ENCODE results near the gene TMBIM1.
A peak's percentile ranks its signal among the peaks of the same experiment; 100 is the strongest.
"Not testable (repeated sequence)": the region's sequence is repeated elsewhere in the genome, so short reads cannot be mapped to it uniquely, and the experiment has no call there.

The TMBIM1 gene

DNA sequence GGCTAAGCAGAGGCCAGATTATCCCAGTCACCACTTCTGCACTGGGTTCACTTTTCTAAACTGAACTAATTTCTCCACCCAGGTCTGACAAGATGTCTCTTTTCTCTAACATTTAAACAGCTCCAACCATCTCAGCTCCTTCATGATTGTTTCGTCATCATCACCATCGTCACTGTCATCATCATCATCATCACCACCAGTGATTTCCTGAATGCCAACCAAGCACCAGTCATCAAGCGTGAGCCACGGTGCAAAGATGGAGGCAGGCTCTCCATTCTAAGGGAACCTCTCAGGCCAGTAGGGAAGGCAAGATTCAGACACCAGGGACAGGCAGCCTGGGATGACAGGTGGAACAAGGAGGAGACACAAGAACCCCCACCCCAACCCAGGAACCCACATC, 25.5 kb upstream of the TMBIM1 start:
- DNase-seq: no peak

DNA sequence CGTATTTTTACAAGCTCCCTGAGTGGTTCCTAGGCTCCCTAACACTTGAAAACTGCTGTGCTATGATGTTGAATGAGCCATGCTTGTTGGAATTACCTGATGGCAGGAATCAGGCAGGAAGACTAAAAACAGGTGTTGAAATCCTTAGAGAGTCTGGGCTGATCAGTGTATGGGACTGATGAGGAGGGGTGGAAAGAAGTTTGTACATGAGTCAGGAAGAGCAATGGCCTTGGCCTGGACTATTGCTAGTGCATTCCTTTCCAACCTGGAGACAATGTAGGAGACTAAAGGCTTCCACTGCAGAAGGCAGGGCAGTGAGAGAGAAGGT, 25.0 kb upstream of the TMBIM1 start:
- DNase-seq: no peak

DNA sequence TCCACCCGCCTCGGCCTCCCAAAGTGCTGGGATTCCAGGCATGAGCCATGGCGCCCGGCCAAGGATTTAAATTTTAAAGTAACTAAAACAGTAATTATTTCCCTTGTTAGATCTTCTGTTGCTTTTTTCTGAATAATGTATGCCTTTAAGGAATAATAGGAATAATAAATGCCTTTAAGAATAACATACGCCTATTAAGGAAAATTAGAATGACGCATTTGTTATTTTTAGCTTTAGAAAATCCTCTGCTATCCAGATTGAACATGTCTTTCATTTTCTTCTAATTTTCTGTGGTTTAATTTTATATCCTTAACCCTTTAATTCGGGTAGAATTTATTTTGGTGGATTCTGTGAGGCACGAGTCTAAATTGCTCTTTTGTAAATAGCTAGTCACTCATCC, 23.1 kb upstream of the TMBIM1 start:
- DNase-seq: no peak

DNA sequence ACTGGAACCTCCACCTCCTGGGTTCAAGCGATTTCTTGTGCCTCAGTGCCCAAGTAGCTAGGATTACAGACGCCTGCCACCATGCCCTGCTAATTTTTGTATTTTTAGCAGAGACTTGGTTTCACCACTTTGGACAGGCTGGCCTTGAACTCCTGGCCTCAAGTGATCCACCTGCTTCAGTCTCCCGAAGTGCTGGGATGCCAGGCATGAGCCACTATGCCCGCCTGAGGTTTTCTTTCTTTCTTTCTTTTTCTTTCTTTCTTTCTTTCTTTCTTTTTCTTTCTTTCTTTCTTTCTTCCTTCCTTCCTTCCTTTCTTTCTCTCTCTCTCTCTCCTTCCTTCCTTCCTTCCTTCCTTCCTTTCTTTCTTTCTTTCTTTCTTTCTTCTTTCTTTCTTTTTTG, 22.5 kb upstream of the TMBIM1 start:
- DNase-seq: not testable (repeated sequence)

DNA sequence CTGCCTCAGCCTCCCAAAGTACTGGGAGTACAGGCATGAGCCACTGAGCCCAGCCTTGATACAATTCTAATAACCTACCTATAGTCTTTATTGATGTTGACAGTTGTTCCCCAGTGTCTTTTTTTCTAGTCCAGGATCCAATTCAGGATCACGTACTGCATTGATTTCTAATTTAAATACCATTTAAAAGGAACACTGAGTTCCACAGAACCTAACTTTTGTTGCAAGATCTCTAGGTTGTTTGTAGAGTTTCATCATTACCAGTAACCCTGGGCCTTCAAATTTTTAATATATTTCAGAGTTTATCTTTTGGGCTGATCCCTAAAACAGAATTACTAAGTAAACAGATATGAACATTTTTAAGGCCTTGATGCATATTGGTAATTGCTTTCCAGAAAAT, 21.1 kb upstream of the TMBIM1 start:
- DNase-seq: no peak

DNA sequence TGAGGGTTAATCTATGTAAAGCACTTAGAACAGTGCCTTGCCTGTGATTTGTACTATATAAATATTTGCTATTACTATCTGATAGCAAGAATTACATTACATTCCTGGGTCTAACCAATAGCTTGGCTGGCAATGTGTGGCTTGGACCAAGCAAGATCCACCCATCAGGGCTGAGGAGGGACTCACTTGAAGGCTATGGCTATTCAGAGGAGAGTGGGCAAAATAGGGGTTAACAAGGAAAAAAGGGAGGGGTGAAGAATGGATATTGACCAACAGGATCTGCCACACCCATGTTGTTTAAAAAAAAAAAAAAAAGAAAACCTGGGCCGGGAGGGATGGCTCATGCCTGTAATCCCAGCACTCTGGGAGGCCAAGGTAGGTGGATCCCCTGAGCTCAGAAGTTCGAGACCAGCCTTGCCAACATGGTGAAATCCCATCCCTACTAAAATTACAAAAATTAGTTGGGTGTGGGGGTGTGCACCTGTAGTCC, 20.0 kb upstream of the TMBIM1 start:
- DNase-seq: no peak

DNA sequence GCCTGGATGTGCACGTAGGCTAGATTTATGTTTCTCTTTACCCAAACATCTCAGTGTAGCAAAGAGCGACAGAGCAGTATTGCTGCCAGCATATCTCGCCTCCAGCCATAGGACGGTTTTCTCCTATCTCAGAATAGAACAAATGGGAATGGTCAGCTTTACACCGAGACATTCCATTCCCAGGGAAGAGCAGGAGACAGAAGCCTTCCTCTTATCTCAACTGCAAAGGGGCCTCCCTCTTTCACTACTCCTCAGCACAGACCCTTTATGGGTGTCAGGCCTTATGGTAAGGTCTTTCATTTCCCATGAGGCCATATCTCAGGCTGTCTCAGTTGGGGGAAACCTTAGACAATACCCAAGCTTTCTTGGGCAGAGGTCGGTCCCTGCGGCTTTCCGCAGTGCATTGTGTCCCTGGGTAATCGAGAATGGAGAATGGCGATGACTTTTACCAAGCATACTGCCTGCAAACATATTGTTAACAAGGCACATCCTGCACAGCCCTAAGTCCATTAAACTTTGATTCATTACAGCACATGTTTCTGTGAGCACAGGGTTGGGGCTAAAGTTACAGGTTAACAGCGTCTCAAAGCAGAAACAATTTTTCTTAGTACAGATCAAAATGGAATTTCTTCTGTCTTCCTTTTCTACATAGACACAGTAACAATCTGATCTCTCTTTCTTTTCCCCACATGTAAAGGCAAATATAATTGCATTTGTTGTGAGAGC, 19.4 kb upstream of the TMBIM1 start:
- not testable (repeated sequence) for DNase-seq

DNA sequence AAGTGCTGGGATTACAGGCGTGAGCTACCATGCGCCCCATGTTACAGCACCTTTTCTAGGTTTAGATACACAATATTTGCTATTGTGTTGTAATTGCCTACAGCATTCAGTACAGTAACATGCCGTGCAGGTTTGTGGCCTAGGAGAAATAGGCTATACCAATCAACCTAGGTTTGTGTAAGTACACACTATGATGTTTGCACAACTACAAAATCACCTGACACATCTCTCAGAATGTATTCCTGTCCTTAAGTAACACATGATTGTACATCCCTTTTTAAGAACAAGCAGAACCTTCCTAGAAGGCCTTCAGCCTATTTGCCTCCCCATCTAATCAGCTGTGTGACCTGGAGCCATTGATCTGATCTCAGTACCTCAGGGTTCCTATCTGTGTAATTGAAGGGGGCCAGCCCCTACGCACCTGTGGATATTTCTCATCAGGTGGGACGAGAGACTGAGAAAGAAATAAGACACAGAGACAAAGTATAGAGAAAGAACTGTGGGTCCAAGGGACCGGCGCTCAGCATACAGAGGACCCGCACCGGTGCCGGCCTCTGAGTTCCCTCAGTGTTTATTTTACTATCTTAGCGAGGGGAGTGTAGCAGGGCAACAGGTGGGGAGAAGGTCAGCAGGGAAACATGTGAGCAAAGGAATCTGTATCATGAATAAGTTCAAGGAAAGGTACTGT, 18.7 kb upstream of the TMBIM1 start:
- no peak for DNase-seq

DNA sequence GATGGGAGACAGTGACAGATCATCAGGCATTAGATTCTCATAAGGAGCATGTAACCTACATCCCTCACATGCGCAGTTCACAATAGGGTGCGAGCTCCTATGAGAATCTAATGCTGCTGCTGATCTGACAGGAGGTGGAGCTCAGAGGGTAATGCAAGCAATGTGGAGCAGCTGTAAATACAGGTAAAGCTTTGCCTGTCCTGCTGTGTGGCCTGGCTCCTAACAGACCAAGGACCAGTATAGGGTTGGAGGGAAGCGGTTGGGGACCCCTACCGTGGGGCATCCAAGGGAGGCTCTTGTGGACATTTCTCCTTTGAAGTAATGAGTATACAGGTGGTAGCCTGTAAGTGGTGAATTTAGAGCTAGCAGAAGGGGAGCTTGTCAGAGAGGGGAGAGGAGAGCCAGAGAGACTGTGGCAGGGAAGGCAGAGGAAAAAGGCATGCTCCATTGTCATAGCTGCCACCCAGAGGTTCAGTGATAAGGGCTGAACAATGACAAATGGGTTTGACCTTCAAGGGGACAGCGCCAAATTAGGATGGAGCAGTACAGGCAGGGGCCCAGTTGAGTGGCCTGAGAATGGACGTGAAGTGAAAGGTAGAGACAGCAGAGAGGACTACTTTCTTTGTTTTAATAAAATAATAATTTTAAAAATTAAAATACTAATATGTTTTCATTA, 15.2 kb upstream of the TMBIM1 start:
- DNase-seq: no peak

DNA sequence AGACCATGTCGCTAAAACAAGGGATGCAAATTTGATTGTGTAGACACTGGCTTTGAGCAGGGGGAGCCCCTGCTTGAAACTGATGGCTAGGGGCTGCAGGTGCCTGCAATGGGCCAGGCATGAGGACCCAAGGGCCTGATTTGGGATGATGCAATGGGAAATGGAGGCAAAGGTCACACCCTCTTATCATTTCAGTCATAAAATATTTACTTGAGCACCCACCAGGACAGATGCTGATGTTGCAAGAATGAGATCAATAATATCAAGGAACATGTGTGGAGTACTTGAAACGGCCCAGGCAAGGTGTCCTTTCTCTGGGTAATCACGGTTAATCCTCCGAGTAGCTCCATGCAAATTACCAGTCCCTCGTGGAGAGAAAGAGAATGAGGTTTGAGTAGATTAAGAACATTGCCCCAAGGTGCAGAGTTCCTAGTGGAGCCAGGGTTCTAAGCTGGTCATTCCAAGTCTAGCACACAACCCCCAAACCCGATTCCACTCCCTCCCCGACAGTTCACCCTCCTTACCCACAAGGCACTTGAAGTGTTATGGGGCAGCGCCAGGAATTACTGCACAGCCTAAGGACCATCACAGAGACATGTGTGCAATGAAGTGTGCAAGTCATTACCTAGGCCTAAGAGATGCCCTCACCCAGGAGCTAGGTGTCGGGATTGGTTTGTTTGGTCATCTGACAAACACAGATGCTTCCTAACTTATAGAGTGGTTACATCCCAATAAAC, 14.0 kb upstream of the TMBIM1 start:
- DNase-seq: no peak

DNA sequence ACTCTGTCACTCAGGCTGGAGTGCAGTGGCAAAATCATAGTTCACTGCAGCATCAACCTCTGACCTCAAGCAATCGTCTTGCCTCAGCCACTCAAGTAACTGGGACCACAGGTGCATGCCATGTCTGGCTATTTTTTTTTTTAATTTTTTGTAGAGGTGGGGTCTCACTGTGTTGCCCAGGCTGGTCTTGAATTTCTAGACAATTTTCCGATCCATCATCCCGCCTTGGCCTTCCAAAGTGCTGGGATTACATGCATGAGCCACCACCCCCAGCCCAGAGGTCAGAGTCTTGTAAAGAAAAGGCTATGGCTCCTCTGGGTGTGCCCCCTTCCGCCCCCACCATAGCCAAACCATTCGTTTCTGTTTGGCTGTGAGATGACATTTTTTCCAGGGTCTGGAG, 13.1 kb upstream of the TMBIM1 start:
- DNase-seq: no peak

DNA sequence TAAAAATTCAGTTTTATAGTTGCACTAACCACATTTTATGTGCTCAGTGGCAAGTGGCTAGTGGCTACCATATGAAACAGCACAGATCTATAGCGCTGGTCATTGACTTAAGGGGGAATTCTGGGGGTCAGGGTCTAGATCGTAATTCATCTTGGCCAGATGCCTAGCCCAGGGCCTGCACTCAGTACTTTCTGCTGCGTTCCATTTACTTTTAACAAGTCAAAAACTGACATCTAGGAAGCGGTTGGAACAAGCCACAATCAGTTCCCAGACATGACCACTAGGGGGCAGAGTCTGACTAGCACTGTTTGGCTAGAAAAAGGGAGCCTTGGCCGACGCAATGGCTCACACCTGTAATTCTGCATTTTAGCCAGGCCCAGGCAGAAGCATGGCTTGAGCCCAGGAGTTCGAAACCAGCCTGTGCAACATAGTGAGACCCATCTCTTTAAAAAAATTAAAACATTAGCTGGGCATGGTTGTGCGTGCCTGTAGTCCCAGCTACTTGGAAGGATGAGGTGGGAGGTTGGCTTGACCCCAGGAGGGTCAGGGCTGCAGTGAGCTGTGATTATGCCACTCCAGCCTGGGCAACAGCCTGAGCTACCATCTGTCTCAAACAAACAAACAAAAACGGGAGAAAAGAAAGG, 9.0 kb upstream of the TMBIM1 start:
- peak; percentile 92 for DNase-seq

DNA sequence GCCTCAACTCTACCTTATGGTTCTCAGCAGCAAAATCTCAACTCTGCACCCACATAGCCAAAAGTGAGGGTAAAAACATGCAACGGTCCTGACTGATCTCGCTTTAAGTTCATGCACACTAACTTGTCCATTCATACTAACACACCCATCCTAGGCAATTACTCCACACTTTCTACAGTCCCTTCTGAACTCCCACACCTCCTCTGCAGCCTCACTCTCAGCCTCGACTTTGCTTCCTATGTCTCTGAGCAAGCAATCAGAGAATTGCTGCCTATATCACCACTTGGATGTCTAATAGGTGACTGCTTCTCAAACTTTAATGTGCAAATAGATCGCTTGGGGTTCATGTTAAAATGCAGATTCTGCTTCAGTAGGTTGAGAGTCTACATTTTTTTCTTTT, 7.8 kb upstream of the TMBIM1 start:
- DNase-seq: no peak

DNA sequence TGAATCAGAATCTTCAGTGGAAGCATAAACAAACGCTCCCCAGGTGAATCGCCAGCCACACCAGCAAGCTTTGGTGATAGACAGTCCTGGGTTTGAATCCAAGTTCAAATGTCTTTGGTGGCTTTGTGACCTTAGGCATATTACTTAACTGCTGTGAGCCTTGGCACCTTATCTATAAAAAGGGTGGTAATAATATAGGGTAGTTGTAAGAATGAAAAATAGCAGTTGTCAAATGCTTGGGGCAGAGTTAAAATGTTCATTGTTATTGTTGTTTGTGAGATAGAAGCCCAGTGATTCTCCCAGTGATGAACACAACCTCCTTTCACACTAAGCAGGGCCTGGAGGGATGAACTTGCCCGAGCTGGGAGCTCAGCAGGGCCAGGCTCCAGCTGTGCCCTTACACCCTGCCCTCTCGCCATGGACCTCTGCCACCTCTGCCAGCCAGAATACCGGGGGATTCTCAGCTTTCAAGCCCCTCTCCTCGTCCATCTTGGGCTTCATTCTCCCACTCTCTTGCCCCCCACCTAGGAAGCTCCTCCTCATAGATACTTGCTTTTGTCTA, 6.1 kb upstream of the TMBIM1 start:
- DNase-seq: no peak

DNA sequence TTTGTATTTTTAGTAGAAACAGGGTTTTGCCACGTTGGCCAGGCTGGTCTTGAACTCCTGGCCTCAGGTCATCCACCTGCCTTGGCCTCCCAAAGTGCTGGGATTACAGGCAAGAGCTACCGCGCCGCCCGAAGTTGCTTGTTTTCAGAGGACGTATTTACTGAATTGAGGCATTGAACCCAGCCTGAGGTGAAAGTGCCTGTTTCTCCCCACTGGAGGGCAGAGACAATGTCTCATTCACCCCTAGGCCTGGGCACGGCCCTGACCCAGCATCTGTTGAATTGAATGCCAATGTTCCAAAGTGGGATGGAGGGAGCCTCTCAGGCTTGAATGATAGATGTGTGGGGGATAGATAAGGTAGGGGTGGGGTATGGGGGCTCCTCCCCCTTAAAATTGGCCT, 4.5 kb upstream of the TMBIM1 start:
- no peak for DNase-seq

DNA sequence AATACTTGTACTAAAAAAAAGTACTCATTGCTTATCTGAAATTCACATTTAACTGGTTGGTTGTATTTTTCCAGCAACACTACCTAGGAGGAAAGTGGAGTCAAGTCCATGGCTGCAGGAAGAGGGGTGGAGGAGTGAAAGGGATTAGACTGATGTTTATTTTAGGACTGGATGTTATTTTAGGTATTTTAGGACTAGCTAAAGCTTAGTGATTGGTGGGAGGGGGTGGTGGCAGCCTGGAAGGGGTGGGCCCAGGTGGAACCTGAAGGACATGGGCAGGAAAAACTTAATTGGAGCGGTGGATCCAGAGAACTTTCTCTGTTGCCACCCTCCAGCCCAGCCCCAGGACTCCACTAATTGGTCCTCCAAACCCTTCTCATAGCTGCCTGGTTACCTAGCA, 3.9 kb upstream of the TMBIM1 start:
- DNase-seq: no peak

DNA sequence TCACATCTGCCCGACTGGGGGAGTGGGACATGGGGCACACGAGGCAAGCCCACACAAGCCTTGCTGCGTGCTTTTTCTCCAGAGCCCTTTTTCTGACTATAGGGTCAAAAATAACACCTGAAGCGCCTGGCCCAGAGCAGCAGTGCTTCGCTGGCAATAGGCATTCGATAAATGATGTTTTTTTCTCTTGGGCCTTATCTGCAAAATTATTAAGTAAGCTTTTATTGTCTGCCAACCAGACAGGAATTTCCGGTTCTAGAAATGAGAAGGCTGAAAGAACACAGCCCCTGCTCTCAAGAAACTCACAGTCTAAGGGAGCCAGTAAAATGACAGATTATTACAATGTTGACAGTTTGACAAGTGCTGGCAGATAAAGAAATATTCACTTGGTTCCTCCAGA, 2.7 kb upstream of the TMBIM1 start:
- no peak for DNase-seq

DNA sequence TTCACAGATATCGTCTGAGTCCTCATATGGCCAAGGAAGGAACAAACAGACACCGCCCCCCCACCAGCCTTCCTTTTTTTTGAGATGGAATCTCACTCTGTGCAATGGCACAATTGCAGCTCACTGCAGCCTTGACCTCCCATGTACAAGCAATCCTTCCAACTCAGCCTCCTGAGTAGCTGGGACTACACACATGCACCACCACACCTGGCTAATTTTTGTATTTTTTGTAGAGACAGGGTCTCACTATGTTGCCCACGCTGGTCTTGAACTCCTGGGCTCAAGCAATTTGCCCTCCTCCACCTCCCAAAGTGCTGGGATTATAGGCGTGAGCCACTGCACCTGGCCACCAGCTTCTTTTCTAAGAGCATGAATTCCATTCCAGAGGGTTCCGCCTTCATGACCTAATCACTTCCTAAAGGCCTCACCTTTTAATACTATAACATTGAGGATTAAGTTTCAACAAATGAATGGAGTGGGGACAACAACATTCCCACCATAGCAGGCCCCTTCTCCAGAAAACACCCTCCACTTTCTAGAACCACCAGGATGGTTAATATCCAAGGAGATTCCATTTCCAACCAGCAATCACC, 2.2 kb upstream of the TMBIM1 start:
- DNase-seq: no peak

DNA sequence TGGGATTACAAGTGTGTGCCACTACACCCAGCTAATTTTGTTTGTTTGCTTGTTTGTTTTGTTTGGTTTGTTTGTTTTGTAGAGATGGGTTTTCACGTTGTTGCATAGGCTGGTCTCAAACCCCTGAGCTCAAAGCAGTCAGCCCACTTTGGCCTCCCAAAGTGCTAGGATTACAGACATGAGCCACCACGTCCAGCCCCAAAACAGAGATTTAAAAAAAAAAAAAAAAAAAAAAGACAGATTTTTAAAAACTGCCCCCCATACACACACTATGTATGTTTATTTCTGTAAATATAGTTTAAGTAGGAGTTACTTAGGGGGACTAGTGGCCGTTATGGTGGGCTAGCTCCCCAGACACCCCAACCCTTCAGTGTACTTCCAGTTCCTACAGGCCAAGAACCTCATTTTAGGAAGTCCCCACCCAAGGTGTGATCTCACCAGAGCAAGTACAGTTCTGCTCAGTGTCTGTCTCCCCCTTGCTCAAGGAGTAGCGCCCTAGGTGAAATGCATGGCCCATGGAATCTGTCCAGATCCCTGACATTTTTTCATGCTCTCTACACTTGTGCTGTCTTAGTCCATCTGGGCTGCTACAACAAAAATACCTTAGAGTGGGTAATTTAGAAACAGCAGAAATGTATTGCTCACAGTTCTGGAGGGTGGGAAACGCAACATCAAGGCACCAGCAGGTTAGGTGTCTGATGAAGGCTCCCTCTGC, 1.6 kb upstream of the TMBIM1 start:
- DNase-seq: no peak

DNA sequence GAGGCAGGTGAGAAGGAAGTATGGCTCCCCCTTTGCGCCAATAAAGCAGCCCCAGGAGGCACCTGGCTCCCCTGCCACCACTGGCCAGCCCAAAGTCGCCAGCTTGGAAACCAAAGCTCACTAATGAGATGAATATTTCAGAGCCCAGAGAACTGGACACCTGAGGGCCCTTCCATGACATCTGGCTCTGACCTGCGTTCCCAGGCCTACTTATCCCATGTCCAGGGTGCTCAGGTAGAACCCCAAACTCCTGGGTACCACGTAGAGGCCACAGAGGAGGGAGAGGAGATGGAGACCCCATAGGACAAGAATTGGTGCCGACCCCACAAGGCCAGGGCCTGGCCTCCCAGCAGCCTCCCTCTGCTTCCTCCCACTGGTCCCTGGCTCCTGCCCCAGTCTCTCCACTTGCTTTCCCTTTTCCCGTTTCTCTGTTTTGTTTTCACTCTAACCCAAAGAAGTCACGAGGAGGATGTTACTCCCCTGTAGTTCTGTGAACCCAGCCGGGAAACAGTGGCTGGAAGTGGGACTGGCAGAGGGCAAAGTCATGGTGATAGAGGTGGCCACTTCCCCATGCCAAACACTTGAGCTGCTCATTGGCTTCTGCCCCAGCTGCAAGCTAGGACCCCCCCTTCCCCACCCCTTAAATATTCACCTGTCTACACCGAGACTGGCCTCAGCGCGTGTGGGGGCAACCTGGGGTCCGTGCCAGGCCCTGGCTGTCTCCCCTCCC, 820 bp downstream of the TMBIM1 start:
- no peak for DNase-seq

All from activated CD8-positive, alpha-beta memory T cell treated with anti-CD3 and anti-CD28 coated beads, Interleukin-2, amount 50 U/mL, for 48 hours (primary cell).